ENCODE results near the gene PLA1A. TPM values are rescaled to one million over a fixed set of nuclear protein-coding genes. Genes with fewer than 3 reads are reported as not detected.

PLA1A gene
- total RNA-seq, 1 experiment from 2014 or later, result not detected

DNA sequence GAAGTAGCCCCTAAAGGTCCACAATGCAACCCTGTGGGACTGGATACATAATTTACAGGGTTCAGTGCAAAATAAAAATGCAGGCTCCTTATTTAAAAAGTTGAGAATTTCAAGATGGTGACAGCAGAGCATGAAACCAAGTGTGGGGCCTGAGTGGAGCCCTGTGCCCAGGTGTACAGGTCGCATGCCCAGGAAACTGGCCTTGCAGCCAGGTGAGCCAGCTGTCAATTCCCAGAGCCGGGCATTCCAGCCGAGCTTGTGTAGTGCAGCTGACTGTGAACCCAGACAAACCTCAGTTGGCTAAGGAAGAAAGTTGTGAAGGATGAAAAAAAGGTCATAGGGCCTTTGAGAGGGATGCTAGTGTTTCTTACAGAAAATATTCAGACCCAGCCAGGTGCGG, 35.1 kb downstream of the PLA1A start:
- POLR2A ChIA-PET (ENCODE audit: low non-redundant PET), result no interaction called here
- Histone ChIP-seq H3K9me3 (ENCODE audit: low read depth, low read length, poor library complexity, severe bottlenecking) (no peaks in the 10 kb centered on the region), H3K27me3 (replicated peaks; ENCODE audit: insufficient read depth, low read depth, low read length, poor library complexity) (no peaks in the 10 kb centered on the region), H3K4me3 (ENCODE audit: low read depth, low read length, poor library complexity, severe bottlenecking) (no peak overlapping the region), H3K36me3 (ENCODE audit: insufficient read depth, low read length, poor library complexity, severe bottlenecking) (no peaks in the 10 kb centered on the region), H3K27ac (ENCODE audit: low read depth, low read length, poor library complexity, severe bottlenecking) (no peak overlapping the region), H3K4me1 (ENCODE audit: insufficient read depth, low read length, poor library complexity, severe bottlenecking) (no peaks in the 10 kb centered on the region)
- DNase-seq (ENCODE audit: low spot score), result no peak
- no peak for TF ChIP-seq EZH2 (IDR thresholded peaks at IDR 0.05; ENCODE audit: borderline replicate concordance, low read depth, low read length, poor library complexity, severe bottlenecking)
- BruUV-seq (replicated peaks), result no TSS peak
- CTCF ChIA-PET, result no interaction called here
- intact Hi-C loops (cut with micrococcal nuclease; ENCODE audit: unreplicated experiment), result no loop called here

DNA sequence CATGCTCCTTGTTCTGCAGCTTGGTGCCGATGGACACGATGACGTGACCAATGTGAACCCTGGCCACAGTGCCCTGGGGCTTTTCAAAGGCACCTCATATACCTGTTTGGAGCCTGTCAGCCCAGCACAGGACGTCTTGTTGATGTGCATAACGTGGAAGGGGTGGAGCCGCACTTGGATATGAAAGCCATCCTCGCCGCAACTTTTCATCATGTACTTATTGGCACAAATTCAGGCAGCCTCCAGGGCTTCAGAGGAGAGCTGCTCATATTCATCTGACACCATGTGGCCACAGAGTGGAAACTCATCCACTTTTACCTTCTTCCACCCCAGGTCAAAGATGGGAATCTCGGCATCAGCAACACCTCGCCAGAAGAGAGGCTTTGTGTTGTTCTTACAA, 38.0 kb downstream of the PLA1A start:
- TF ChIP-seq, protein P1, sequence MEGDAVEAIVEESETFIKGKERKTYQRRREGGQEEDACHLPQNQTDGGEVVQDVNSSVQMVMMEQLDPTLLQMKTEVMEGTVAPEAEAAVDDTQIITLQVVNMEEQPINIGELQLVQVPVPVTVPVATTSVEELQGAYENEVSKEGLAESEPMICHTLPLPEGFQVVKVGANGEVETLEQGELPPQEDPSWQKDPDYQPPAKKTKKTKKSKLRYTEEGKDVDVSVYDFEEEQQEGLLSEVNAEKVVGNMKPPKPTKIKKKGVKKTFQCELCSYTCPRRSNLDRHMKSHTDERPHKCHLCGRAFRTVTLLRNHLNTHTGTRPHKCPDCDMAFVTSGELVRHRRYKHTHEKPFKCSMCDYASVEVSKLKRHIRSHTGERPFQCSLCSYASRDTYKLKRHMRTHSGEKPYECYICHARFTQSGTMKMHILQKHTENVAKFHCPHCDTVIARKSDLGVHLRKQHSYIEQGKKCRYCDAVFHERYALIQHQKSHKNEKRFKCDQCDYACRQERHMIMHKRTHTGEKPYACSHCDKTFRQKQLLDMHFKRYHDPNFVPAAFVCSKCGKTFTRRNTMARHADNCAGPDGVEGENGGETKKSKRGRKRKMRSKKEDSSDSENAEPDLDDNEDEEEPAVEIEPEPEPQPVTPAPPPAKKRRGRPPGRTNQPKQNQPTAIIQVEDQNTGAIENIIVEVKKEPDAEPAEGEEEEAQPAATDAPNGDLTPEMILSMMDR (conservative IDR thresholded peaks at IDR 0.05; ENCODE audit: low read depth, low read length), result no peak
- TF ChIP-seq EZH2 (IDR thresholded peaks at IDR 0.05; ENCODE audit: borderline replicate concordance, low read depth, low read length, poor library complexity, severe bottlenecking), result no peak
- intact Hi-C loops (cut with micrococcal nuclease; ENCODE audit: unreplicated experiment), result no loop called here
- ChIA-PET CTCF (no interaction called here), POLR2A (ENCODE audit: low non-redundant PET) (no interaction called here)
- H3K27ac ChIP-seq (ENCODE audit: low read depth, low read length, poor library complexity, severe bottlenecking), result no peak overlapping the region
- H3K4me1 ChIP-seq (ENCODE audit: insufficient read depth, low read length, poor library complexity, severe bottlenecking), result peaks cover 14% of the 10 kb centered on the region
- no peaks in the 10 kb centered on the region for H3K9me3 ChIP-seq (ENCODE audit: low read depth, low read length, poor library complexity, severe bottlenecking)
- BruUV-seq (replicated peaks), result no TSS peak
- no peak overlapping the region for H3K4me3 ChIP-seq (ENCODE audit: low read depth, low read length, poor library complexity, severe bottlenecking)
- H3K36me3 ChIP-seq (ENCODE audit: insufficient read depth, low read length, poor library complexity, severe bottlenecking), result no peaks in the 10 kb centered on the region
- no peak for DNase-seq (ENCODE audit: low spot score)
- H3K27me3 ChIP-seq (replicated peaks; ENCODE audit: insufficient read depth, low read depth, low read length, poor library complexity), result no peaks in the 10 kb centered on the region

DNA sequence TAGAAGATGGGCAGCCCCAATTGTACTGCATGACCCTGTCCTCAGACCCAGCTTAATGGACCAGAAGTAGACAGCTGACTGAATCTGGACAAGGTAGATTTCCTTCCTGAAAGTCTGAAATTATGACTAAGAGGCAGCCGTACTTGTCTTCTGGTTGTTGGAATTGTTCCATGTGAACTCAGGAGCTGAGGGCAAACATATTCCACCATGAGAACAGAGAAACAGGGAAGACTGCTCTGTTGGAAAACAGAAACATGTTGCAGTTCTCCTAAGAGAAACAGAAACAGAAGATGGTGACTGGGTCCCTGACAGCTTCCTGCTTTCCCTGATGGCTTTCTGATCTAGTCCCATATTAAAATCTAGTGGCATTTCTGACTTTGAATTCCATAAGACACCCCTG, 38.6 kb downstream of the PLA1A start:
- POLR2A ChIA-PET (ENCODE audit: low non-redundant PET), result no interaction called here

More for the DNA sequence above, 38.6 kb downstream of the PLA1A start:
- TF ChIP-seq, protein P1 (conservative IDR thresholded peaks at IDR 0.05; ENCODE audit: low read depth, low read length), result no peak
- TF ChIP-seq EZH2 (IDR thresholded peaks at IDR 0.05; ENCODE audit: borderline replicate concordance, low read depth, low read length, poor library complexity, severe bottlenecking), result no peak
- CTCF ChIA-PET, result no interaction called here
- DNase-seq (ENCODE audit: low spot score), result no peak
- Histone ChIP-seq H3K27ac (ENCODE audit: low read depth, low read length, poor library complexity, severe bottlenecking) (no peak overlapping the region), H3K27me3 (replicated peaks; ENCODE audit: insufficient read depth, low read depth, low read length, poor library complexity) (no peaks in the 10 kb centered on the region), H3K9me3 (ENCODE audit: low read depth, low read length, poor library complexity, severe bottlenecking) (no peaks in the 10 kb centered on the region), H3K4me3 (ENCODE audit: low read depth, low read length, poor library complexity, severe bottlenecking) (no peak overlapping the region), H3K36me3 (ENCODE audit: insufficient read depth, low read length, poor library complexity, severe bottlenecking) (no peaks in the 10 kb centered on the region), H3K4me1 (ENCODE audit: insufficient read depth, low read length, poor library complexity, severe bottlenecking) (peaks cover 14% of the 10 kb centered on the region)
- no TSS peak for BruUV-seq (replicated peaks)
- intact Hi-C loops (cut with micrococcal nuclease; ENCODE audit: unreplicated experiment), result no loop called here

All from A673 (cell line).